NCI-H1105 (cell line): Measurements from ENCODE around the gene PRKD2.
"Not testable (repeated sequence)": the region's sequence is repeated elsewhere in the genome, so short reads cannot be mapped to it uniquely, and the experiment has no call there.

Experiments
- DNase-seq: peaks from one replicate; lab custom pipeline; 2025; lab: John Stamatoyannopoulos, UW

The PRKD2 gene

DNA sequence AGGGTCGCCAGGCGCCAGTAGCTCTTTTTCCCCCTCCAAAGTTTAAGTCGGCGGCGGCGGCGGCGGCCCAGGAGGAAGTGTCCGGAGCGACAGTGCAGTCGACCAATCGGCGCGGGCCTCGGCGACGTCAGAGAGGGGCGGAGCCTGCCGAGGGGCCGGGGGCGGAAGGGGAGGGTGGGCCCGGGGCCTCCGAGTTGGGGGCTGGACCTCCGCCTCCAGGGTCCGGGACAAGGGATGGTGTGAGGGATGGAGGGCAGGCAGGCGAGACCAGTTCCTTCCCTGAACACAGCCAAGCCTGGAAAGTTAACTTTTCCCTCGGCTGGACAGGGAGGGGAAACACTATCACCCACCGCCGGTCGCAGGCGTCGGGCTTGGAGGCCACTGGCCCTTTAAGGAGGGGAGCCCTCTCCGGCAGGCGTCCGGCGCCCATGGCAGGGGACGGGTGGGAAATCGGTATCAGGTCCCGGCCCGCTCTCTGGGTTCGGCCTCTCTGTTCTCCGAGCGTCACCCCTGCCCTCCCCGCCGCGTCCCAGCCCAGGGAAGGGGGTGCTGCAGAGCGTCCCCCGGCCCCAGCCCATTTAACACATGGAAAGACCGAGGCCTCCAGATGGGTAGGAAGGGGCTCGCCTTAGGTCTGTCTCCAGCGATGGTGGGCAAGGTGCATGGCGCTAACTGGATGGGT, at the start of gene PRKD2:
Gene PRKD2, minus strand, starts transcription at position 81 of the 682 bp plus-strand sequence. CDS start 744 bp downstream, outside the sequence.
- DNase-seq = peak; percentile 64

DNA sequence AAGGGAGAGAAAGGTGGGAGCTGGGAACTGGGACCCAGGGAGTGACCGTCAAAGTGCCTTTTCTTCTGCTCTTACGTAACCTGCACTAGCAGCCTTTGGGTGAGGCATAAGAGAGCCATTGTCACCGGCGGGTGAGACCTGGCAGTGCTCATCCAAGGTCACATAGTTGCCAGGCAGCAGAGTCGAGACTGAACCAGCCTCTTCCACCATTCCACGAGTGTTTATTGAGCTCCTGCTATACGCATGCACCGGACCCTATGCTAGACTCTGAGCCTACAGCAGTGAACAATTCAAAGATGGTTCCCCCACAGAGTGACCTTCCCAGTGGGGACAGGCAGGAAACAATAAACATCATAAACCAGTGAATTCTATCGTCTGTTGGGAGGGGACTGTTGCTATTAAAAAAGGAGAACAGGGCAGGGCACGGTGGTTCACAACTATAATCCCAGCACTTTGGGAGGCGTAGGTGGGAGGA, 47.9 kb upstream of the PRKD2 start:
- no peak for DNase-seq

DNA sequence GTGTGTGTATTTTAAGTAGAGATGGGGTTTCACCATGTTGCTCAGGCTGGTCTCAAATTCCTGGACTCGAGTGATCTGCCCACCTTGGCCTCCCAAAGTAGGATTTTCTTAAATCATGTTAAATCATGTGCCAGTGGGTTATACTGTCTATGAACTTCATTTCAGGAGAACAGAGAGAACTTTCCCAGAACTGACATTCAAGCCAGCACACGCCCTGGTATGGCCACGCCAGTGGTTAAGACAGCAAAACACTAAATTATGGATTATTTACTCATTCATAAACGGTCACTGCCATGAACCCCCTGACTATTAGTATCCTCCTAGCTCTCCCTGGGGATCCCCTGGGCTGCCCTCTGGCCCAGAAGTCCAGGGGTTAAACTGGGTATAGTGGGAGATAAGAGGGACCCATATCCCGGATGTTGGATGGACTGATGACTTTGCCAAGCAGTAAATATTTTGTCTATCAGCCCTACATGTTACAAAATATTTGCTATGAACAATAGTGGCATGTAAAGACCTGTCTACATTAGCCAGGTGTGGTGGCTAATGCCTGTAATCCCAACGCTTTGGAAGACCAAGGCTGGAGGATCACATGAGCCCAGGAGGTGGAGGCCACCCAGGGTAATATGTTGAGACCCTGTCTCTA, 45.5 kb upstream of the PRKD2 start:
- DNase-seq = no peak

DNA sequence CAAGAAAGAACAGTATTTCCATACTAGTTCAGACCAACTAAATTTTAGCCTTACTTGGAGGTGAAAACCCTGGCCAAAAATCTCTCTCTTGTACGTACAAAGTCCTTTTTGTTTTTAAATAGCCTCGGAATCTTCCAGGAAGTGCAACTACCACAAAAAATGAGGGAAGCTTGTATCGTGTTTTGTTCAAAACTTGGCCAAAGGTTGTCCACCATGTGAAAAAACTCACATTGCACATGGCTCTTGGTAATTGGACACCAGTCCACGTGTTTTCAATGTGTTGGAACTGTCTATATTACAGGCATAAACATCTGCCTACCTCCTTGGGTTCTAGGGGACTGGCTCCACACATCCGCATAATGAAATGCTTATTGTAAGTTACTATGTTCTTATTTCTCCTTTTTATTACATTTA, 44.5 kb upstream of the PRKD2 start:
- no peak for DNase-seq

DNA sequence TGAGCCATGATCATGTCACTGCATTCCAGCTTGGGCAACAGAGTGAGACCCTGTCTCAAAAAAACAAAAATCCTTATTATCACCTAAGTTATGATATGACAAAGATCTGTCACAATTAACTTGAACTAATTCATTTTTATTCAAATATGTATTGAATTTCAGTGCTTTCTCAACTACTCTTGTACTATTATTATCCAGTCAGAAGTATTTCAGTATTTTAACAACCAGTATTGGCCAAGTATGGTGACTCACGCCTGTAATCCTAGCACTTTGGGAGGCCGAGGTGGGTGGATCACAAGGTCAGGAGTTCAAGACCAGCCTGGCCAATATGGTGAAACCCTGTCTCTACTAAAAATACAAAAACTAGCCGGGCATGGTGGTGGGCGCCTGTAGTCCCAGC, 44.0 kb upstream of the PRKD2 start:
- not testable (repeated sequence) for DNase-seq

DNA sequence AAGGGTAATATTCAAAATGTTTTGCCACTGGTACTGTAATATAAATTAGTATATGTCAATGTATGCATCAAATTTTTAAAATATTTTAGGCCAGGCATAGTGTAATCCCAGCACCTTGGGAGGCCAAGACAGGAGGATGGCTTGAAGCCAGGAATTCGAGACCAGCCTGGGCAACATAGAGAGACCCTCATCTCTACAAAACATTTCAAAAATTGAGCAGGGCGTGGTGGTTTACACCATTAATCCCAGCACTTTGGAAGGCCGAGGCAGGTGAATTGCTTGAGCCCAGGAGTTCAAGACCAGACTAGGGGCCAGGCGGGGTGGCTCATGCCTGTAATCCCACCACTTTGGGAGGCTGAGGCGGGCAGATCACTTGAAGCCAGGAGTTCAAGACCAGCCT, 43.4 kb upstream of the PRKD2 start:
- no peak for DNase-seq

DNA sequence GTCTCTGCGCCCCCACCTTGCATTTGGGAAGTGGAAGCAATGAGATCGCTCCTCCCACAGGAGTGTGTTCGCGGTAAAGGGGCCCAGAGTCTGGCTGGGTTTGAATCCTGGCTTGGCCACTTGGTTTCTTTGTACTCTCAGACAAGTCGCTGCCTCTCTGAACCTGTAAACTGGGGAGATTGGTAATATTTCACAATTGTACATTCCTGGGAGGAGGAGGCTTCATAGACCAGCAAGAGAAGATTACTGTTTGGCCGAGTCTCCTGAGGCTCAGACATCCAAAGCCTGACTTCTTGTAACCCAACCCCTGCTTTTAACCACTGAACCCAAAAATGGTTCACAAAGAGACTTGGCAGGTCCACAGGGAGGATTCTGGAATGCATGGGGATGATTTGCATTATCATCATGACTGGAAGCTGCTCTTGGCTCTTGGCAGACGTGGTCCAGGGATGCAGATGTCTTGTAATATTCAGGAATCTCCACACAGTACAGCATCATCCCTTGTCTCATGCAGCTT, 43.0 kb upstream of the PRKD2 start:
- DNase-seq = no peak

DNA sequence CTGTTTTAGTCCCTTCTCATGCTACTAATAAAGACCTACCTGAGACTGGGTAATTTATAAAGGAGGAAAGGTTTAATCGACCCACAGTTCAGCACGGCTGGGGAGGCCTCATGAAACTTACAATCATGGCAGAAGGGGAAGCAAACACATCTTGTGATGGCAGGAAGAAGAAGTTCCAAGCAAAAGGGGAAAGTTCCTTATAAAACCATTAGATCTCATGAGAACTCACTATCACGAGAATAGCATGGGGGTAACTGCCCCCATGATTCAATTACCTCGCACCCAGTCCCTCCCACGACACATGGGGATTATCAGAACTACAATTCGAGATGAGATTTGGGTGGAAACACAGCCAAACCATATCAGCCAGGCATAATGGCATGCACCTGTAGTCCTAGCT, 42.3 kb upstream of the PRKD2 start:
- DNase-seq = no peak

DNA sequence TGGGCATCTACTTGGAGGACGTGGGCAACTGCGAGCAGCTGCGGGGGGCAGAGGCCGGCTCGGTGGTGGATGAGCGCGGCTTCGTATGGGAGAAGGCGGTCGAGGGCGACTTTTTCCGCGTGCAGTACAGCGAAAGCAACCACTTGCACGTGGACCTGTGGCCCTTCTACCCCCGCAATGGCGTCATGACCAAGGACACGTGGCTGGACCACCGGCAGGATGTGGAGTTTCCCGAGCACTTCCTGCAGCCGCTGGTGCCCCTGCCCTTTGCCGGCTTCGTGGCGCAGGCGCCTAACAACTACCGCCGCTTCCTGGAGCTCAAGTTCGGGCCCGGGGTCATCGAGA, 39.6 kb upstream of the PRKD2 start:
- DNase-seq = no peak

DNA sequence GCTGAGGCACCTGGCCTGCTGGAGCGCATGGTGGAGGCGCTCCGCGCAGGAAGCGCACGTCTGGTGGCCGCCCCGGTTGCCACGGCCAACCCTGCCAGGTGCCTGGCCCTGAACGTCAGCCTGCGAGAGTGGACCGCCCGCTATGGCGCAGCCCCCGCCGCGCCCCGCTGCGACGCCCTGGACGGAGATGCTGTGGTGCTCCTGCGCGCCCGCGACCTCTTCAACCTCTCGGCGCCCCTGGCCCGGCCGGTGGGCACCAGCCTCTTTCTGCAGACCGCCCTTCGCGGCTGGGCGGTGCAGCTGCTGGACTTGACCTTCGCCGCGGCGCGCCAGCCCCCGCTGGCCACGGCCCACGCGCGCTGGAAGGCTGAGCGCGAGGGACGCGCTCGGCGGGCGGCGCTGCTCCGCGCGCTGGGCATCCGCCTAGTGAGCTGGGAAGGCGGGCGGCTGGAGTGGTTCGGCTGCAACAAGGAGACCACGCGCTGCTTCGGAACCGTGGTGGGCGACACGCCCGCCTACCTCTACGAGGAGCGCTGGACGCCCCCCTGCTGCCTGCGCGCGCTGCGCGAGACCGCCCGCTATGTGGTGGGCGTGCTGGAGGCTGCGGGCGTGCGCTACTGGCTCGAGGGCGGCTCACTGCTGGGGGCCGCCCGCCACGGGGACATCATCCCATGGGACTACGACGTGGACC, 39.1 kb upstream of the PRKD2 start:
- DNase-seq = no peak

DNA sequence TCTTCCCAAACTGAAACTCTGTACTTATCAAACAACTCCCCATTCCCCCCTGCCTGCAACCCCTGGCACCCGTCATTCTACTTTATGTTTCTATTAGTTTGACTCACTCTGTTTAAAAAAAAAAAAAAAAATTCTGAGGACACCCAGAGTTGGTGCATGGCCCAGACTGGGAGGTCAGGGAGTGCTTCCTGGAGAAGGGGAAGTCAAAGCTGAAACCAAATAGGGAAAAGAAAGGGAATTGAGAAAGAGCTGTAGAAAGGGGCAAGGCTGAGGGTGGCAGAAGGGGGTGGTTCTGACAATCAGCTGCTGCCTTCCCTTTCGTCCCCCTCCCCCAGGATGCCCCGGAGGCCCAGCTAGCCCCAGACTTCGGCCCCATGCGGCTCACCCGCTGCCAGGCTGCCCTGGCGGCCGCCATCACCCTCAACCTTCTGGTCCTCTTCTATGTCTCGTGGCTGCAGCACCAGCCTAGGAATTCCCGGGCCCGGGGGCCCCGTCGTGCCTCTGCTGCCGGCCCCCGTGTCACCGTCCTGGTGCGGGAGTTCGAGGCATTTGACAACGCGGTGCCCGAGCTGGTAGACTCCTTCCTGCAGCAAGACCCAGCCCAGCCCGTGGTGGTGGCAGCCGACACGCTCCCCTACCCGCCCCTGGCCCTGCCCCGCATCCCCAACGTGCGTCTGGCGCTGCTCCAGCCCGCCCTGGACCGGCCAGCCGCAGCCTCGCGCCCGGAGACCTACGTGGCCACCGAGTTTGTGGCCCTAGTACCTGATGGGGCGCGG, 38.4 kb upstream of the PRKD2 start:
- no peak for DNase-seq

DNA sequence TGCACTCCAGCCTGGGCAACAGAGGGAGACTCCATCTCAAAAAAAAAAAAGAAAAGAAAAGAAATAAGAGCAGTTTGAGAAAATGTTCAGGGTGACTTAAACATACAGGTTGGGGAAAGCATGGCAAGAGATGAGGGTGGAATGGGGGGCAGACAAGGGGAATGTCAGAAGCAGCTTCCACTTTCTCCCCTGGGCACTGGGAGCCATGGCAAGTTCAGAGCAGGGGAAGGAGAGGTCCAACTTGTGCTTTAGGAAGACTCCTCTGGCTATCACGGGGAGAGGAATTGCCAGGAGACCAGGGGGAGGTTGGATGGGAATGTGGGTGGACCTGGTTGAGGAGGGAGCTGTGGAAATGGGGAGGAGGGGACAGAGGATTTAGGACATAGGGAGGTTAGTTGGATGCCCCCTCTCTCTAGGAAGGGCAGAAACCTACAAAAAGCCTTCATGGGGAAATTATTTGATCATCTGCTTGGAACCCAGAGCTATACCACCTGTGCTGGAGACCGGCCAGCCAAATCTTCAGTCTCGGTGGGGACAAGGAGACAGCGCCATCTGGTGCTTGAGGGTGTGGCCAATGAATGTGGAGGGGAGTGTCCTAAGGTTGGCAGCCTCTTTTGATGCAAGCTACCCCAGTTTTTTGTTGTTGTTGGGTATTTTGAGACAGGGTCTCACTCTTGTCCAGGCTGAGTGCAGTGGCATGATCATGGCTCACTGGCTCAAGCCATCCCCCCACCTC, 36.7 kb upstream of the PRKD2 start:
- DNase-seq = peak; percentile 84

DNA sequence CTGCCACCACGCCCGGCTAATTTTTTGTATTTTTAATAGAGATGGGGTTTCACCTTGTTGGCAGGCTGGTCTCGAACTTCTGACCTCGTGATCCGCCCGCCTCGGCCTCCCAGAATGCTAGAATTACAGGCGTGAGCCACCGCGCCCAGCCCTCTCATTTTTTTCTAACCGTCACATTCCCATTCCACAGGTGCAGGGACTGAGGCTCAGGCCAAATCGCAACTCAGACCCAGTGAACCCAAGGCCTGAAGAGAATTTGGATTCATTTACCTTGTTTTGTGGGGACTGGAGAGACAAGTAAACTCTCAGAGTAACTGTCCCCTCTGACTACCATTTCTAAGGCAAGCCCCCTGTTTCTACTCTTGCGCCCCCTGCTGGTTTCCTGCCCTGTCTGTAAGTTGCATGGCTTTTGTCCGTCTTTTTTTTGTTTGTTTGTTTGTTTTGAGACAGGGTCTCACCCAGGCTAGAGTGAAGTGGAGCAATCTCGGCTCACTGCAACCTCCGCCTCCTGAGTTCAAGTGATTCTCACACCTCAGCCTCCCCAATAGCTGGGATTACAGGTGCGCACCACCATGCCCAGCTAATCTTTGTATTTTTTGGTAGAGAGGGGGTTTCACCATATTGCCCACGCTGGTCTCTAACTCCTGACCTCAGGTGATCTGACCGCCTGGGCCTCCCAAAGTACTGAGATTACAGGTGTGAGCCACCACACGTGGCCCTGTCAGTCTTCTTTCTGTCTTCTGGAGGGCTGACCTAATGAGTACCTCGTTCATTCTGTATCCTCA, 31.6 kb upstream of the PRKD2 start:
- no peak for DNase-seq

DNA sequence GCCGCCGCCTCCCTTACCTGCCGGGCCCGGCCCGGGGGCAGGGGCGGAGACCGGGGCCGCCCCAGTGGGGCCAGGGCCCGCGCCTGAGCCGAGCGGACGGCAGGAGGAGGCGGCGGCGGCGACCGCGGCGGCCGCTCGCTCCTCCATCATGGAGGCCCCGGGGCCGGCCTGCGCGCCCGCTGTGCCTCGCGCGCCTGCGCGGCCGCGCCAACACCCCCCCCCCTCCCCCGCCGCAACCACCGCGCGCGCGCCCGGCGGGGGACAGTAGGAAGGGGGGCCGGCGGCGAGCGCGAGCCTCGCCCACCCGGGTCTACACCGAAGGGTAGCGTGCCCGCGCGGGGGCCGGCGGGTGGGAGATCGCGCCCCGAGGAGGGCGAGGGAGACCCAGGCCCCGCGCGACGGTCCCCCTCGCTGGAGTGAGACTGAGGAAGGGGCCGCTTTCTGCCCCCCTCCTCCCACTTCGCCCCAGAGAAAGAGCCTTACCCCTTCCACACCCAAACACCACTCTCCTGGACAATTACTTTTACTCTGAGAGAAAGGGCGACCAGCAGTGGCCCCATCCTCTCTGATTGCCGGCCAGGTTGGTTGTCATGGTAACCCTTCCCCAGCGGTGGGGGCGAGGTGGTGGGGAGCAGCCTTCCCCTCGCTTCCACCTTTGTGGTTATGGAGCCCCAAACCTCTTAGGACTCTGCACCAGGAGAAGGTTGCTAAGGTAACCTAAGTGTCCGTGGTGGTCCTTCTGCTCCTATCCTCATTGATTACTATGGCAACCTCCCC, 29.6 kb upstream of the PRKD2 start, which contains the start of gene STRN4:
Gene STRN4, minus strand, starts transcription at position 170 of the 777 bp plus-strand sequence. Its CDS starts 20 bp downstream, at position 150.
- peak; percentile 71 for DNase-seq

DNA sequence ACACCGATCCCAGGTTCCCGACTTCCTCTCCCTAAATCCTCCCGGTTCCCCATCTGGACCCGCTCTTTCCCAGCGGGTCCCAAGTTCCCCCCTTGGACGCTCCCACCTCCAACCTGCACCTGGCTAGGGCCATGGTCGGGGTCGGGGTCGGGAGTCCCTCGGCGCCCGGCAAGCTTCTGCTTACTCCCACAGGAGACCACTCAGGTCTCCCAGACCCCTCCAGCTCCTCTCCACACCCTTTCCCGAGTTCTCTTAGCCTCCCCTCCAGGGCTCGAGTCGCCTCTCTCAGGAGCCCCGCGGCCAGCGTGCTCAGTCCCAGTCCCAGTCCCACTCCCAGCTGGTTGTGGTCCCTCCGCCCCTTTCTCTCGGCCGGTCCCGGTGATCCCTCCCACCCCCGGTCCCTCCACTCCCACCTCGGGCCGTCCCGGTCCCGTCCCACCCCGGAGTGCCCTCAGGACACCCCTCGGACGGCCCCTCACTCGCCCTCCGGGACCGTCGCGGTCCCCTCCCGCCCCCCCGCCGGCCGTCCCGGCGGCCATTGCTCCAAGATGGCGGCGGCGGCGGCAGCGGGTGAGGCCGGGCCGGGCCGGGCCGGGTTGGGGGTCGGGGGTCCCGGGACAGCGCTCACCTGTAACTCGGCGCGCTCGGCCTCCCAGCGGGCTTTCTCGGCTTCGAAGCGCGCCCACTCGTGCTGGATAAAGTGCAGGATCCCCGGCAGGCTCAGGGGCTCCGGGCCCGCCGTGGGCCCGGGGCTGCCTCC, 28.8 kb upstream of the PRKD2 start, which contains the start of gene FKRP:
Gene FKRP, plus strand, starts transcription at position 537 of the 760 bp plus-strand sequence. CDS start 9,394 bp downstream, outside the sequence.
- DNase-seq = no peak

DNA sequence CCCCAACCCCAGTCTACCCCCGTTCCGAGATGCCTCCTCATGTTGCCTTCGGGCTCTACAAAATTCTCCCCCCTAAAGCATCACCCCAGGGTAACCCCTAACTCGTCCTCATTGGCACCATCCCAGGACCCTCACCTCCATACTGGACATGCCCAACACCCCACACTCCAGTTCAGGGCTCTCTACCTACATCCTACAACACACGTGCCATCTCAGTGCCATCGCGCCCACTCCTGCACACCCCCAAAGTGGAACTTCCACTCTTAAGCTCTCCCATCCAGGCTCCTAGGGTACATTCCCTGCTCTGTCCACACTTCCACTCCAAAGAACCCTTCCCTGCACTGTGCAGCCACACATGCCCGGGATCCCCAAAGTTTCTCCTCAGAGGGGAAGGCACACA, 28.1 kb upstream of the PRKD2 start:
- DNase-seq = no peak

DNA sequence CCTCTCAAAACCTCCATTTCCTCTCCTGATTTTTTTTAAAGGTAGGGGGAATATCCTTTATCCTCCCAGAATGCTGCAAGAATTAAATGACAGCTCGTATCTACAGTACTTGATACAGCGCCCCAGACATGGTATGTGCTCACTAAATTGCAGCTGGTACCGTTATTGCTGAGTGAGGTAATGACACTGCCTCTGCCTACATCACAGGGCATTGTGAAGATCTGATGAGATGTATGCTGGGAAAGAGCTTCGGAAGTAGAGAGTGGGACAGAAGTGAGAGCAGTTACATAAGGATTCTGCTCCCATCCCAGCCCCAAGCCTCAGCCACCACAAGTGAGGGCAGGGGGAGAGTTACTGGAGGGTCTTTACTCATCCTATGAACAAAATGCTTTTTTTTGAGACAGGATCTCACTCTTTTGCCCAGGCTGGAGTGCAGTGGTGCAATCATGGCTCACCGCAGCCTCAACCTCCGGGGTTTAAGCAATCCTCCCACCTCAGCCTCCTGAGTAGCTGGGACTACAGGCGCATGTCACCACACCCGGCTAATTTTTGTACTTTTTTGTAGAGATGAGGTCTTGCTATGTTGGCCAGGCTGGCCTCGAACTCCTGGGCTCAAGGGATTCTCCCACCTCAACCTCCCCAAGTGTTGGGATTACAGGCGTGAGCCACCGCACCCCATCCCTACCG, 27.2 kb upstream of the PRKD2 start:
- DNase-seq = no peak

DNA sequence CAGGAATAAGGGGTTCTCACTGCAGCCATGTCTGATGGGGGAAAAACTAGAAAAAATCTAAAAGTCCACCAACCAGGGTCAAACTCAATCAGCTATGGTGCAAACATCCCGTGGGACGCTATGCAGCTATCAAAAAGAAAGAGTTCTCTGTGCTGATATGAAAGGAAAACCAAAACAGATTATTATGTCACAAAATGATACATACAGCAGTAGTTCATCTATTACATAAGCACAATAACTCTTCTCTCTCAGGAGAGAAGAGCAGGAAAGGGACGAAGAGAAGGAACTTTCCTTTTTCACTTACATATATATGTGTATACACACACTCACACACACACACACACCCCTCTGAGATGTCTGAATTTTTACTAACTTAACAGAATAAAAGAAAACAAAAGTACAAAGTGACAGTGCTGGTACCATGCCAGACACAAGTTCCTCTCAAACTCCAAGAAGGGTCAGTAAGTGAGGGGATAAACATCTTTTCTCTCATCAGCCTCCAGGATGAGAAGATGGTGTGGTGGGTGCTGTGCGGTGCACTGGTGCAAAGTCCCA, 26.1 kb upstream of the PRKD2 start:
- DNase-seq = no peak
